Measurements from ENCODE around the gene PRKCE.

The PRKCE gene

DNA sequence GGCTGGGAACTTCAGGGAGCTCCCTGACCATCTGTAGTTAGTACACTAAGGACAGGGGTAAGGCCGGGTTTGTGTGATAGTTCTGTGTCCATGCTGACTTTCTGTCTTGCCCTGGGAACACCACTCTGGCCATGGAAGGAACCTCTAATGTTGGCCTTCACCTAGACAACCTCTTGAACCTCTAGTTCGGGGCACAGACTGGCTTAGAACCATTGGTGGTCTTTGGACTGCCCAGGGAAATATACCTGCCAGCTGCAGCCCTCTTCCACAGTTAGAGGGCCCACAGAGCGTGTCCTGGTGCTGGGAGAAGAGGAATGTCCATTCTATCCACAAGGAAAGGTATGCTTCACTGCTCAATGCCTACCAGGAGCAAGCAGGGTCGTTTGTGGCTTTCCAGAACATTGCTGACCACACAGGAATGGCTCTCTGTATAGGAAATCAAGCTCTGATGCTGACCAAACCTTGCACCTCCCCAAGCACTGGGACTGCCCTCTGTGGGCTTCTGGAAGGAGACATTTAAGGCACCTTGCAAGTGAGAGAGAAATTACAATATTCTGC is 326.9 kb downstream of the PRKCE start:
- DNase-seq = no peak

DNA sequence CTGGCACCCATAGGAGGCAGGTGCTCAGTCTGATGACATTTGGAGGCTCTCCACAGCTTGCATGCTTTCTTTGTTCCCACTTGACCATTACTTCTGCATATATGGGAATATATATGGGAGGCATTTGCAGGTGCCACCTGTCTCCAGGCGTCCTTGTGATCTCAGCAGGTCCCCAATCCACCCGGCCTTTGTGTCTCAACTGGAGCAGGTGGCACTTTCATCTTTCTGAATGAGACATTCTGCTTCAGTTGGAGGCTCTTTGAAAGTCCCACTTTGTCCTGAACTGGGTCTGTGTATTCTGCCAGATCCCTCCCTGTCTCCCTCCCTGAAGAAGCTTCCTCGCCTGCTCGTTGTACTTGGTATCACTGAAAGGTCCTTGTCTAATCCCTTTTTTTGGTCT is 327.6 kb downstream of the PRKCE start:
- peak in 1 of 2 experiments; percentile 24 for DNase-seq

DNA sequence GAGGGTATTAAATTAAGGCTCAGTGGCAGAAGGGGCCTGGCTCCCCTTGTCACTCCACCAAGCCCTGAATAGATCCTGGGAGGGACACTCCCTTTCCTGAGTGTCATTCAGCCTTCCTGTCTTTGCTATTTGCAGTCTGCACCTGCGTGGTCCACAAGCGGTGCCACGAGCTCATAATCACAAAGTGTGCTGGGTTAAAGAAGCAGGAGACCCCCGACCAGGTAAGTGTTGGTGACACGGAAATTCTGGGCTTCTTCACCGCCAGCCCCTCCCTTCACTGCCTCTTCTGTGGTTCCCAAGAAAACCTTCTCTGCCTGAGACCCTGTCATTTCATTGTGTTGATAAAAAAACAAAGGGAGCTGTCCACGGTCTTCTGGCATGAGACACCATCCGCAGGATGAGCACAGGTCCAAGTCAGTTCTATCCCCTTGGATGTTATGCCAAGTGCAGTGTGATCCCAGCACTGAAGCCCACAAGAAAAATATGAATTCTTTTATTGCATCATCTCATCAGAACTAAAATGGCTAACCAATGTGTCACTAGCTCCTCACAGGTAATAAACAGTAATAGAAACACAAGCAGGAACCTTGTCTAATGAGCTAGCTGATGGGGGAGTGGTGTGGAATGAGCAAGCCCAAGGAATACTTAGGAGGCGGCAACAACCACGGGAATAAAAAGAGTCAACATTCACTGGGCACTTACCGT is 328.8 kb downstream of the PRKCE start:
- DNase-seq = no peak

DNA sequence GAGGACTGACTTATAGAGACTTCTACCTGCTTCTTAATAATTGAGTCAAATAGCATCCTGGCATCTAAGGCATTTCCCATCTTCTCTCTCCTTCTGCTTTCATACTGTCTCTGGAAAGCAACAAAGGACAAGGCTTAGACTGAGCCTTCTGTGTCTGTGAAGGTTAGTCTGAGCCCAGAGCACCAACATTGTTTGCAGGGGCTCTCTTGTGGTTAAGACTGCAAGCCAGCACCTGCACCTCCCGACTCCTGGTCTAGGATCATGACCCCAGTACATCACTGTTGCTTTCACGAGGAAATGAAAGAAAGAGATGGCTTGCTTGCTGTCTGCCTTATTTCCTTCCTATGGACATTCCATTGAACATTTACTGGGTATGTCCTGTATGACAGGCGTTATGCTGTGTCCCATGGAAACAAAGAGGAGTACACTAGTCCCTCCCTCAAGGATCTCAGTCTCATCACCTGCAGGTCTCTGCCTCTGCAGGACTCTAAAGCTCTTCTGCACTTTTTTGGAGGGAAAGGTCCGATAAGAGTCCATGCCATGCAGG is 330.0 kb downstream of the PRKCE start:
- DNase-seq = no peak

DNA sequence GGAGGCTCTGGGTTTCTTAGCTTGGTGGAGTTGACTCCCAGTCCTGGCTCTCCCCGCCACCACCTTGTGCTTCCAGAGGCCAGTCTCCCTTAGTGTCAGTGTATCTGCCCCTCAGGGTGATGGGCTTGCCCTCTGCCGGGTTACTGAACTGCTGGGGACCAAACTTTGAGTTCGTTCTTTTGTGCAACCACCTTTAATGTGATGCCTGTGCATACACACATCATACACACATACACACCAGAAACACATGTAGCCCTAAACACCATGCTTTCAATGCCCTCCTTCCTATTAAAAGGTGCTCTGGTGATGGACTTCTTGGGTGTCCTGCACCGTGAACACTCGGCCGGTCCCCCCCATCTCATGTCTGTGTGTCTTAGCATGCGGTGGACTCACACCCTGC is 330.6 kb downstream of the PRKCE start:
- no peak for DNase-seq

DNA sequence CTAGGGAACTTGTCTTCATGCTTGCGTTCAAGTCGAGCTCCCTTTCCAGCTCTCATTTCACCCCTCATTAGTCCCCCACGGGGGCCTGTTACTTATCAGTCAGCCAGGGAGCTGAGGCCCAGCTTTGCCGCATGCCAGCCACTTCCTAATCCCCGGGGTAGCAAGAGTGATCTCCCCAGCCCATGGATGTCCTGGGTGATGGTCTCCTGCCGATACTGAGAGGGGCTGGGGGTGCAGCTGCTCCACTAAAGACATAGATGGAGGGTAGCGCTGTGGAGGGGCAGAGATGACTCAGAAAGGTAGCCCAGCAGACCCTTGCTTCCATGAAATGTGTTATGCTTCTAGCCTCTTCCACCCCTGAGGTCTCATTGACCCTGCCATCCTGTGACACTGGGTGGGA is 331.7 kb downstream of the PRKCE start:
- DNase-seq = no peak

DNA sequence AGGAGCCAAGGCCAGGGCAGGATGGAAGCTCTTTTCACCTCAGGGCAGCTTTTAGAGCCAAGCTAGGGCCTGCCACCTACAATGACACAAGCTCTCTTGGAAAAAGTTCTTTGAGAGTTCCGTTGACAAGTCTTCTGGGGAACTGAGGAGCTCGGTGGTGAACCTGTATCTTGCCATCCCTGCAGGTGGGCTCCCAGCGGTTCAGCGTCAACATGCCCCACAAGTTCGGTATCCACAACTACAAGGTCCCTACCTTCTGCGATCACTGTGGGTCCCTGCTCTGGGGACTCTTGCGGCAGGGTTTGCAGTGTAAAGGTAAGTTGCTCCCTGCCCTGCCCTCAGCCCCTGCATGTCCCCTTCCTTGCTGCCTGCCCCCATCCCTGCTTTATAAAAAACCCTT is 332.9 kb downstream of the PRKCE start:
- DNase-seq = no peak

DNA sequence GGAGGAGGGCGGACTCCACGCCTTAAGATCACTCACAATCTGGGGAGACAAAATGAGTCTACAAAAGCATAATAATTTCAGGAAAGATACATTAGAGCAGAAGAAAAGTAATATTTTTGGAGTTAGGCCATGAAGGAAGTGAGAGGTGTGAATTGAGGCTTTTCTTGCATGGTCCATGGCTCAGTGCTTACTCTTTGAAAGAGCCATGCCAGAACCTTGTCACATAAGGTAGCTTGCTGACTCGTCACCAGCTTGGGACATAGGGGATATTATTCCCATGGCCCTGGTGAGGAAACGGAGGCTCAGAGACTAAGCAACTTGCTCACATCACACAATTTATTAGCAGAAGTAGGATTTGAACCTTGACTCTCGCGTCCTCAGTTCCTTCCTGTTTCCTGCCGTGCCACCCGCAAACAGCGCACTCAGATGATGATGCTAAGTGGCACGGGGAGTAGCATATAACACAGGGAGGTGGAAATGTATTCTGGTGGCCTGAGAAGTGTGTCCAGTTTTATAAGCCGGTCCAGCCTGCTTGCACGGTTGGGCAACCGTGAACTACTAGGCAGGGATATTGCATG is 333.5 kb downstream of the PRKCE start:
- no peak for DNase-seq

DNA sequence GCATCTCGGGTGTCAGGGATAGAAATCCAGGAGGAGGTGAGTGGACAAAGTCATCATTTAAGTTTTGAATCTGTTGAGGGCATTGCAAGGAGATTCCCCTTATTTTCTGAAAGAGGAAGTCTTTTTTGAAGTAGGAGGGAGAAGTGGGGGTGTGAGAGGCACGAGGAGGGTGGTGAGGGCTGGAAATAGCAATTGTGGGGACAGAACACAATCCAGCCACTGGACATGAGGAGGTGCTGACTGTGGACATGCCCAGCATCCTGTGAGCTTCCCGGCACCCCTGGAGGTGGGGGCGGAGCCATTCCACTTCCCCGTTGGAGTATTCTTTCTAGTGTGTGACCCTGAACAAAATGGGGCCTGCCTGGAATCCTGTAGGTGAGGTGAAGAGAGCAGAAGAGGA is 335.0 kb downstream of the PRKCE start:
- DNase-seq = no peak

DNA sequence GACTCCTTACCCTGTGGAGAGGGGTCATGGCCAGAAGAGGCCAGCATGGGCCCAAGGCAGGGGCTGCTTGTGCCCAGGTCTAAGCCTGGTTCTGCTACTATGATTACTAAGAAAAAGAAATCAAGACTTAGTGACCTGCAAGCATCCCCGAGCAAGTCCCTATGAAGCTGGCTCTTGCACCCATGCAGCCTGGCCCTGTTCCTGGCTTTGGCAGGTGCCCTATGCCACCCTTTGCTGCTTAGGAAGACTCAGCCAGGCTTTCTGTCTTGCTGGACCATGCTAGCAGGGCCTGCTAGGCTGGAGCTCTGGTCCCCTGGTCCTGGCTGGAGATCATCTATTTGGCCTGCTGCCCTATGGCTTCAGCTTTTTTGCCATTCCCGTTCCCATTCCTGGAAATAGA is 336.4 kb downstream of the PRKCE start:
- no peak for DNase-seq

DNA sequence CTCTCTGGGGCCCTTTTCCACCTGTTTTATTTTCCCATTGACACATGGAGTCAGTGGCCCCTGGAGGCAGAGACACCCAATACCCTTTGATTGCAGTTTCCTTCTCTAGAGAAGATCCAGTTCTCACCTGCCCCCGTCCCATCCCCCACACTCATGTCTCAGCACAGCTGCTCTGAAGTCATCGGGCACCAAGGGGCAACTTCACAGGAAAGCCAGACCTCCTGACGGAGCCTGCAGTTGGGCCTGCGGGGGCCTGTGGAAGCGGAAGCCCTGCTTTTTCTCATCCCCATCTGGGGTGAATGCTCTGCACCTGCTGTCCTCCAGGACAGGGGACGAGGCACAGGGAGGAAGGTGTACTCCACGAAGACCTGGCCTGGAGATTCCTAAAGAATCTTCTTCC is 337.4 kb downstream of the PRKCE start:
- no peak for DNase-seq

DNA sequence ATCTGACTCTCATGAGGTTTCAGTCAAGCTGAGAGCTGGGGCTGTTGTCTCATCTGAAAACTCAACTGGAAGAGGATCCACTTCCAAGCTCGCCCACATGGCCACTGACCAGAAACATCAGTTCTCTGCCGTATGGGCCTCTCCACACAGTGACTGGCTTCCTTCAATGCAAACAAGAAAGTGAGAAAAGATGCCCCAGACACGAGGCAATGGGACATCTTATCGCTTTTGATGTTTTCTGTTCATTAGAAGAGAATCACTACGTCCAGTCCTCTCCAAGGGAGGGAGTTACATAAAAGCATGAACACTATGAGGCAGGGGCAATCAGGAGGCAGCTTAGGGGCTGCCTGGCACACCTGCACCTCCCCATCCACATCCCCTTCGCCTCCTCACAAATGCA is 338.7 kb downstream of the PRKCE start:
- DNase-seq = no peak

DNA sequence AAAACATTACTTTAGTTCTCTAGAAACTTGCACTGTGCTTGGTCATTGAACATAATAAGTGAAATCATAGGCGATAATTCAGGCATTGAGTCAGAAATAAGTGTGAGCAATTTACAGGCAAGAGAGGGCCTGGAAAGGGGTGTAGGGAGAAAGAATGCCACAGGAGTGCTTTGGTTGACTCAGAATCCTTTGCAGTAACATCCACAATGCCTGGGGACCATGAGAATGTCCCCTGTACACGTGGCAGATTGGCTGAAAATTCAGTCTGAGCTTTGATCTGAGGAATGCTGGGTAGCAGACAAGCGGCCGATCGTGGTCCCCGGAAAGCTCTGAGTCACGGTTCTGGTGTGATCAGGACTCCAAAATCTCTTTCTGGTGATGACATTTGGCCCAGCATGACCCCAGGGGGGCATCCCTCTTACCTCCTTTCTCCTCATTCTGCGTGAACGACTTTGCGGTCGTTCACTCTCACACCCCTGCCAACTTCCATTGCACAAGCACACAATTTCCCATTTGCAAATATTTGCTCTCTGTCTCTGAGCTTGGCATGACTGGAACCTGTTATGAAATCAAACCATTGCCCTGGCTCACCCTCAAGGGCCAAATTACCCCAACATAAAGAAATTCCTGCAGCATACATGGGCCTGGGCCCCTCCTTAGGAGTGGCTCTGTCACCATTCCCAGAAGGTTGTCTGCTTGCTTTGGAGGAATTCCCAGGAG is 340.7 kb downstream of the PRKCE start:
- DNase-seq = no peak

DNA sequence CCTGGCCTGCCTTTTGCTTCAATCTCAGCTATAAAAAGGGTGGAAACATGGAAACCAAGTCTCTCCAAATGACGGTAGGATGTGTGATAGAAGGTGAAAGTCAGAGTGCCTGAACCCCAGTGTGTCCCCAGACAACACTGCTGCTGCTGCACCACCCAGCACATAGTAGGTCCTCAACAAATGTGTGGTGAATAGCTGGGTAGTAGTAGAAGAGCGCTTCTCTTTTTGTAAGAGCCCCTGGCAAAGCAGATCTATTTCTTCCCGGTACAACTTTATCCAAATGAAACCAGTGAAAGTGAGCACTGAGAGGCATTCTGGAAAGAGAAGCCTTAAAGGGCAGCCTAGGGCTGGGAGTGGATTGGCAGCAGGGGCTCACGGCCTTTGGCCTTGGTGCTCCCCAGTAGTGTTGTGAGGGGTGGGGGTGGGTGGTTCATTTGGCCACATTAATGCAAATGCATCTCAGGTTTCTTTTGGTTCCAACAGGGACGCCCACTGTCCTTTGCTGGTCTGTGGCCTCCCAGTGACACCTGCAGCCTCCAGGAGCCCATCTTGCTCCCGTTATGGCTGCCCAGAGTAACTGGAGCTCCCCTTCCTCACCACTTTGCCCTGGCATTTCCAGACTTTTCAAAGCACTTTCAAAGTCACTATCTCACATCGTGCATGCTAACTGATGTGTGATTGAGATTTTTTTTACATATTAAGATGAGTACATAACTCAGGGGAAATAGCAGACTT is 341.4 kb downstream of the PRKCE start:
- DNase-seq = no peak

DNA sequence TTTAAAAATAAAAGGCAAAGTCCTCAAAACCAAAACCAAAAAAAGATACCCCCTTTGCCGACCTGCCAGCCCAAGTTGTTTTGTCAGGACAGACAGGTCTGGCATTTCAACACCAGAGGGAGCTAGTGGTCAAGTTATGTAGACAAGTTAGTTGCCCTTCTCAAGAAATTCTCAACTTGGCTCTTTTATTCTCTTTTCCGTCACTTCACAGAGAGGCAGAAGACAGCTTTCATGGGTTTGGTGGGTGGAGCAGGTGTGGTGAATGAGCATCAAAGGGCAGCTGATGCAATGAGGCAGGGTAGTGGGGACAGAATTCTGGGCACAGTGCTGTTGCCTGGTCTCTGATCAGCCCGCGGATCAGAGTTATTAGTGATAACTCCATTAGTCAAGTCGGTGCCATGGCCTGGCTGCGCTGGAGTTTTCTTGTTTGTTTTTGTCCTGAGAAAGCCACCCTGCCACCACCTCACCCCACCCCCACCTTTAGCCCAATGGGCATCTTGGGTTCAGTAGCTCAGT is 342.1 kb downstream of the PRKCE start:
- peak in 1 of 2 experiments; percentile 35 for DNase-seq

DNA sequence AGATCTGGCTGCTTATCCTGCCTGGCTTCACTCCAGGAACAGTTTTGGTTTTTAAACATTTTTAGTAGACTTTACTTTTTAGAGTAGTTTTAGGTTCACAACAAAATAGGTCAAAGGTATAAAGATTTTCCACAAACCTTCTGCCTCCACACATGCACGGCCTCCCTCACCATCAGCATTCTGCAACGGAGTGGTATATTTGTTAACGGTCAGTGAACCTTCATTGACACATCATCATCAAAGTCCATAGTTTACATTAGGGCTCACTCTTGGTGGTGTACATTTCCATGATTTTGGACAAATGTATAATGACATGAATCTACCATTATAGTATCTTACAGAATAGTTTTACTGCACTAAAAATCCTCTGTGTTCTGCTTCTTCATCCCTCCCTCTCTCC is 342.6 kb downstream of the PRKCE start:
- no peak for DNase-seq

DNA sequence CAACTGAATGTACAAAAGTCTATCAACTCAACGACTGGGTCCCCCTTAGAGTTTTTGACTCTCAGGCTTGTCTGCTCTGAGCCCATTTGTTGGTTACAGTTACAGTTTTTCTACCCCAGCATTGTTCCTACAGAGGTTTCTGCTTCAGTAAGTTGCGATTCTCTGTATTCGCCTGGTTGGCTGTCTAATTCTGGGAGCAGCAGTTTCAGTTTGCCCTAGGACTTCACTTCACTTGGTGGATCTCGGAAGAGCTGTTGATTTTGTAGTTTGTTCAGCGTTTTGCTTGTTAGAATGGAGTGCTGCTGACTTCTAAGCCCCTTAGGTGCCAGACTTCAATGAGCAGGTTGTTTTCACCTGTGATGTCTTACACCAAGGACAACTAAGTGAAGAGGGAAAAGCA is 349.2 kb downstream of the PRKCE start:
- no peak for DNase-seq

DNA sequence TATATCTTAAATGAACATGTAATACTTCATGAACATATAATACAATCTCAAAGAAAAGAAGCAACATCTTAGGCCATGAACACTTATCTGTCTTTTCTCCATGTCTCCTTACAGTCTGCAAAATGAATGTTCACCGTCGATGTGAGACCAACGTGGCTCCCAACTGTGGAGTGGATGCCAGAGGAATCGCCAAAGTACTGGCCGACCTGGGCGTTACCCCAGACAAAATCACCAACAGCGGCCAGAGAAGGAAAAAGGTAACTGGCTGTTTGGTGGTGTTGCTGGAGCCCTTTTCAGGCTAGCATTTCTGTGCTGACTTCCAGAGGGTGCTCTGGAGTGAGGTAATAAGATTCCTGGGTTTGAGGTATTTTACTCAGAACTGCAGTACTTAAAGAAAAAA is 349.8 kb downstream of the PRKCE start:
- no peak for DNase-seq

DNA sequence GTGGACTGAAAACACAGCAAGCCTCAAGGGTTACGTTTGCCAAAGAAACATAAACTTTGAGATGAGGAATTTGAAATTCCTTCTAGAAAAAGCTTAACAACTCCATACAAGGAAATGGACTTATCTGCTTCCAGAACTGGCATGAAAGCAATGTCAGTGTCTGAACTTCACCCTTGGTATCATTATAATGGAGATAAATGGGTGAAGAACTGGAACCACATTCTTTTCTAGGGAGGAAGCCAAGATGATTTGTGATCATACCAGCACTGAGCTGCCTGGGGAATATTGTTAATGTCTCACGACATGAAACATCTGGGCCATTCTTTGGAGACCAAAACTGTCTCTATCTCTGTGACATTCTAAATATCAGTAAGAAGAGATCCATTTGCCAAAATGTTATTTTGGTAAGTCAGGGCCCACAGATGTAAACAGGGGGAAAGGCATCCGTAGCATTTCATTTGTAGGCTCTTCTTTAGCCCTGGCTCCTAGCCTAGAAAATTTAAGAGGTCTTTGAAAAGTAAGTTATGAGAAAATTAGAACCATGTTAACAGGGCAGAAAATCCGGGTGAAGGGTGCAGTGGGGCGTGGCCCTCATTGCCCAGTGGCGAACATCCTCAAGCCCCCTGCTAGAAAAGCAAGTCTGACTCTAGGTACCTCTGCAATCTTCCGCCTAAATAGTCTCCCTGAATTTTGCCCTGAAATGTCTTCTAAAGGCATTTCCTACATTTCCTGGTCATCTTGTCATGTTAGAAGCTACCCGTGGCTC is 350.4 kb downstream of the PRKCE start:
- no peak for DNase-seq

DNA sequence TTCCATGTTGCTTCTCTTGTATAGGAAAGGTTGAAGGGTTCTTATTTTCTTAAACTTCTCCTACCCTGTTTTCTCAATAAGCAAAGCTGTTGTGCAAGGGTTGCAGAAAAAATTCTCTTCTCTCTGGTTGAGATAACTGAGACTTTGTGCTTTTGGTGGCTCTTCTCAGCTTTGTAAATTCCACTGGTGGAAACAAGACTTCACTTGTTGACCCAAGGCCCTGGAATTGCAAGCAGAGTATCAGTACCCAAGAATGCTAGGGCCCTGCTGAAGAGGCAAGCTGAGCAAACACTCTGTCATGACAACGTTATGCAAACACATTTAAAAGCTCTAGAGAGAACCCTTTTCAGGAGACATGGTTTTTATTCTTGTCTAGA is 351.0 kb downstream of the PRKCE start:
- DNase-seq = no peak

DNA sequence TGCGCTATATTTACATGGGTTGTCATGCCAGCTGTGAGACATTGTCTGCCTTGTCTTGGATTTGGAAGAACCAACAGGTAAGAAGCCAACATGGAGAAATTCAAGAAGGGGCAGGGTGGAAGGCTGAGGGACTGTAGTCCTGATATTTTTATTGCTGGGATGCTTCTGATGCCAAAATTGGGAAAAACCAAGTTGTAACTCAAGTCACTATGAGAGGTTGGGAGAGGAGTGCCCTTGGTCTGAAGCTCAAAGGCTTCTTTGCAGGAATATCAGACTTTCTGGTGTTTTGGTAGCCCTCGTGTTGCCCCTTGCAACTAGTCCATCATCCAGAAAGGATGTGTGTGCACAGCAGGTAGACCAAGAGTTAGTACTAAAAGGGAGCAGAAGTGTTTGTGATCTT is 351.5 kb downstream of the PRKCE start:
- no peak for DNase-seq

DNA sequence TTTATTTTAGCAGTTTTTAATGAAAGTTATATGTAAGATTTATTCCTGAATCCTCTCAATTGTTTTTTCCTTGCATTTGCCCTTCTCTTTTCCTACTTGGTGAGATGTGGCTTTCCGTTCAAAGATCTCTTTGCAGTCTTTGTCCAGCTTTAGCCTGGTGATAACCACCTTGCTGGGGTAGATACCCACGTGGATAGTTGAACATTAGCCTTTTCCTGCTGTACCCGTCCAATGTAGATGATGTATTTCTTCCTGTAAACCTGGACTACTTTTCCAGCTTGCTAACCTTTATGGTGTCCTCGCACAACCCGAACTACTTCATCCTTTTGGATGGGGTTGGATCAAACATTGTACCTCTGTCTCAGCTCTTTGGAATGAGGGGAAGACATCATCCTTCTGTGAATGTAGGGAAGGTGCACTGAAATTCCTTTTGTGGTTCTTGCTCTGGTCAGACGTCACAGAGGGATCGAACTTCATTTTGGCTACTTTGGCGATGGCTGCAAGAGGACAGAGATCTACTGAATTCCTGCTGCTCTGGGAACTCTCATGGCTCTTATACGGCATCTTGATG is 352.5 kb downstream of the PRKCE start:
- no peak for DNase-seq

All from NCI-H1930 (cell line).